Epidermal melanocyte (primary cell): Measurements from ENCODE around the gene NPAT.
"Not testable (repeated sequence)": the region's sequence is repeated elsewhere in the genome, so short reads cannot be mapped to it uniquely, and the experiment has no call there.

Experiments used
- DNase-seq: peaks from one replicate; pipeline ENCODE4 v3.0.0; 2011; ENCODE audit warnings: low spot score; ENCODE audit not compliant: insufficient read length

The NPAT gene

GRCh38 chr11:108160970-108161566 lies 61.4 kb downstream of the NPAT start:
- no peak for DNase-seq

GRCh38 chr11:108154591-108154990 lies 67.8 kb downstream of the NPAT start:
- DNase-seq: no peak

- no peak for DNase-seq
Observed at GRCh38 chr11:108148556-108148955, 73.9 kb downstream of the NPAT start.

- DNase-seq: no peak
Observed at GRCh38 chr11:108147150-108147549, 75.3 kb downstream of the NPAT start.

- DNase-seq: no peak
Observed at GRCh38 chr11:108144615-108145014, 77.8 kb downstream of the NPAT start.

GRCh38 chr11:108142304-108142703 lies 80.1 kb downstream of the NPAT start:
- no peak for DNase-seq

- no peak for DNase-seq
Observed at GRCh38 chr11:108137212-108137611, 85.2 kb downstream of the NPAT start.

GRCh38 chr11:108135845-108136544 lies 86.4 kb downstream of the NPAT start:
- no peak for DNase-seq

- DNase-seq: not testable (repeated sequence)
Observed at GRCh38 chr11:108132993-108133538, 89.4 kb downstream of the NPAT start.

- no peak for DNase-seq
Observed at GRCh38 chr11:108131993-108132392, 90.4 kb downstream of the NPAT start.

- DNase-seq: no peak
Observed at GRCh38 chr11:108128772-108129171, 93.7 kb downstream of the NPAT start.

GRCh38 chr11:108125096-108125495 lies 97.3 kb downstream of the NPAT start:
- no peak for DNase-seq

GRCh38 chr11:108122166-108122628 lies 100.2 kb downstream of the NPAT start:
- no peak for DNase-seq

- peak; percentile 87 for DNase-seq
Observed at GRCh38 chr11:108121274-108122155, 100.9 kb downstream of the NPAT start, which contains the start of gene ACAT1. ACAT1 (plus strand) TSS chr11:108121567; CDS start chr11:108121607, 40 bp downstream.

GRCh38 chr11:108120936-108121273 lies 101.5 kb downstream of the NPAT start:
- DNase-seq: not testable (repeated sequence)

- DNase-seq: peak; percentile 78
Observed at GRCh38 chr11:108117746-108118371, 104.6 kb downstream of the NPAT start.

- DNase-seq: no peak
Observed at GRCh38 chr11:108115500-108116140, 106.8 kb downstream of the NPAT start.

- no peak for DNase-seq
Observed at GRCh38 chr11:108112057-108112456, 110.4 kb downstream of the NPAT start.

GRCh38 chr11:108111126-108111525 lies 111.3 kb downstream of the NPAT start:
- no peak for DNase-seq
